Head of caudate nucleus (tissue), 42 donors: ENCODE results near the gene CNFN.

Source experiments
- DNase-seq, 42 donors: peaks; one replicate each; pipeline versions ENCODE4 v3.0.0 to v3.0.0-alpha.2; 2020 to 2021; ENCODE audit warnings: mixed read lengths in 7 of 42
- intact Hi-C: fragments of 100-400 bp; cut with DNase I; formaldehyde crosslinking; loops from one replicate; pipeline ENCODE4 v1.15.0; 2022

The CNFN gene

GRCh38 chr19:42389899-42390298 lies at the start of gene CNFN:
Gene CNFN, minus strand, starts transcription at chr19:42390297. Its CDS starts 1,260 bp downstream, at chr19:42389037.
- peak in 2 of 42 donors; percentile 33 to 49 for DNase-seq
- intact Hi-C loops, result no loop called here

GRCh38 chr19:42436006-42436405 lies 45.9 kb upstream of the CNFN start:
- intact Hi-C loops, result no loop called here
- DNase-seq, result no peak

GRCh38 chr19:42435316-42435715 lies 45.2 kb upstream of the CNFN start:
- intact Hi-C loops, result no loop called here
- no peak for DNase-seq

- intact Hi-C loops, result no loop called here
- peak; percentile 42 to 96 (median 82) for DNase-seq
Measured at GRCh38 chr19:42433503-42434260, 43.6 kb upstream of the CNFN start.

GRCh38 chr19:42431486-42431885 lies 41.4 kb upstream of the CNFN start:
- intact Hi-C loops, result no loop called here

GRCh38 chr19:42428676-42429075 lies 38.6 kb upstream of the CNFN start:
- intact Hi-C loops, result no loop called here
- peak in 23 of 42 donors; percentile 38 to 87 (median 60) for DNase-seq

More at GRCh38 chr19:42431486-42431885, 41.4 kb upstream of the CNFN start:
- no peak for DNase-seq

GRCh38 chr19:42427313-42427712 lies 37.2 kb upstream of the CNFN start, which contains the start of gene LIPE:
Gene LIPE, minus strand, starts transcription at chr19:42427388. Its CDS starts 239 bp downstream, at chr19:42427149.
- peak in 20 of 42 donors; percentile 10 to 87 (median 56) for DNase-seq
- intact Hi-C loops, result no loop called here

GRCh38 chr19:42426643-42427042 lies 36.5 kb upstream of the CNFN start:
- intact Hi-C loops, result no loop called here
- DNase-seq, result no peak

GRCh38 chr19:42424712-42425131 lies 34.6 kb upstream of the CNFN start:
- DNase-seq, result peak in 1 of 42 donors; percentile 33
- intact Hi-C loops, result no loop called here

GRCh38 chr19:42424345-42424707 lies 34.2 kb upstream of the CNFN start:
- DNase-seq, result peak in 1 of 42 donors; percentile 12
- intact Hi-C loops, result no loop called here

GRCh38 chr19:42423462-42424344 lies 33.6 kb upstream of the CNFN start:
- intact Hi-C loops, result no loop called here
- peak; percentile 87 to 98 (median 94) for DNase-seq

- intact Hi-C loops, result no loop called here
- DNase-seq, result peak in 35 of 42 donors; percentile 46 to 84 (median 64)
Measured at GRCh38 chr19:42422901-42423461, 32.9 kb upstream of the CNFN start.

GRCh38 chr19:42422092-42422900 lies 32.2 kb upstream of the CNFN start:
- intact Hi-C loops, result no loop called here
- no peak for DNase-seq

GRCh38 chr19:42421591-42422031 lies 31.5 kb upstream of the CNFN start:
- DNase-seq, result no peak
- intact Hi-C loops, result no loop called here

GRCh38 chr19:42421101-42421500 lies 31.0 kb upstream of the CNFN start:
- intact Hi-C loops, result no loop called here
- no peak for DNase-seq

- intact Hi-C loops, result no loop called here
- DNase-seq, result peak in 31 of 42 donors; percentile 32 to 86 (median 61)
Measured at GRCh38 chr19:42420055-42420544, 30.0 kb upstream of the CNFN start.

- DNase-seq, result no peak
- intact Hi-C loops, result no loop called here
Measured at GRCh38 chr19:42419309-42419708, 29.2 kb upstream of the CNFN start.

- peak; percentile 63 to 92 (median 83) for DNase-seq
- intact Hi-C loops, result no loop called here
Measured at GRCh38 chr19:42412661-42413076, 22.6 kb upstream of the CNFN start.
